ENCODE measurements around the gene HINT1. TPM values are rescaled to one million over a fixed set of nuclear protein-coding genes. Genes with fewer than 3 reads are reported as not detected.

HINT1 gene
- total and polyA plus RNA-seq, 2 donors from 2014 or later: 220 to 583 TPM

DNA sequence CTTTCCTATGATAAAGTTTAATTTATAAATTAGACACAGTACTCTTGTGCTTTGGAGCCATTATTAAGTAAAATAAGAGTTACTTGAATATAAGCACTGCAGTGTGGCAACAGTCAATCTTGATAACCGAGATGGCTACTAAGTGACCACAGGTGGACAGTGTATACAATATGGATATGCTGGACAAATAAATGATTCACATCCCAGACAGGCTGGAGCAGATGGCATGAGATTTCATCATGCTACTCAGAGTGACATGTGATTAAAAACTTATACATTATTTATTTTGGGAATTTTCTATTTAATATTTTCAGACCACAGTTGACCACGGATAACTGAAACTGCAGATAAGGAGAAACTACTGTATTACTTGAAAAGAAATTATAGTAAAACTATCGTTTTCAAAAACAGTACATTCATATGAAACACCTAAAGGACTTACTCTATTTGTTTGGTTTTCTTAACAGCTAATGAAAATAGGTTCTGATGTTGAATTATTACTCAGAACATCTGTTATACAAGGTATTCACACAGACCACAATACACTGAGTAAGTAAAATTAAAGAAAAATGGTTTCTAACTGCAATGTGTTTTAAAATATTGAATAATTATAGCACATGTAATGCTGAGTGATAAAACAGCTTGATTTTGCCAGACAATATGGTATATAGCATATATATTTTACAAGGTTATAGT lies 21.7 kb upstream of the HINT1 start:
- no peak for FAIRE-seq
- no peaks in the 10 kb centered on the region for H3K27me3 ChIP-seq (ENCODE audit: control insufficient read depth, insufficient read depth, low read length)
- no peaks in the 10 kb centered on the region for H3K9me3 ChIP-seq (ENCODE audit: control insufficient read depth in 2 of 3, insufficient read depth in 1 of 3, low read length in 3 of 3)
- no peak for DNase-seq
- TF ChIP-seq, protein P1, sequence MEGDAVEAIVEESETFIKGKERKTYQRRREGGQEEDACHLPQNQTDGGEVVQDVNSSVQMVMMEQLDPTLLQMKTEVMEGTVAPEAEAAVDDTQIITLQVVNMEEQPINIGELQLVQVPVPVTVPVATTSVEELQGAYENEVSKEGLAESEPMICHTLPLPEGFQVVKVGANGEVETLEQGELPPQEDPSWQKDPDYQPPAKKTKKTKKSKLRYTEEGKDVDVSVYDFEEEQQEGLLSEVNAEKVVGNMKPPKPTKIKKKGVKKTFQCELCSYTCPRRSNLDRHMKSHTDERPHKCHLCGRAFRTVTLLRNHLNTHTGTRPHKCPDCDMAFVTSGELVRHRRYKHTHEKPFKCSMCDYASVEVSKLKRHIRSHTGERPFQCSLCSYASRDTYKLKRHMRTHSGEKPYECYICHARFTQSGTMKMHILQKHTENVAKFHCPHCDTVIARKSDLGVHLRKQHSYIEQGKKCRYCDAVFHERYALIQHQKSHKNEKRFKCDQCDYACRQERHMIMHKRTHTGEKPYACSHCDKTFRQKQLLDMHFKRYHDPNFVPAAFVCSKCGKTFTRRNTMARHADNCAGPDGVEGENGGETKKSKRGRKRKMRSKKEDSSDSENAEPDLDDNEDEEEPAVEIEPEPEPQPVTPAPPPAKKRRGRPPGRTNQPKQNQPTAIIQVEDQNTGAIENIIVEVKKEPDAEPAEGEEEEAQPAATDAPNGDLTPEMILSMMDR (IDR thresholded peaks at IDR 0.05; ENCODE audit: borderline replicate concordance, extremely low read depth, insufficient read depth): no peak
- no peak overlapping the region for H3K4me3 ChIP-seq (ENCODE audit: low read length in 3 of 3)
- intact Hi-C loops (cut with DNase I): no loop called here
- H3K36me3 ChIP-seq (ENCODE audit: control insufficient read depth in 2 of 3, insufficient read depth in 3 of 3, low read length in 3 of 3): no peaks in the 10 kb centered on the region
- H3K4me1 ChIP-seq (ENCODE audit: control insufficient read depth in 2 of 3, insufficient read depth in 2 of 3, low read depth in 1 of 3, low read length in 3 of 3): no peaks in the 10 kb centered on the region
- H3K27ac ChIP-seq (ENCODE audit: low read depth in 2 of 2, low read length in 2 of 2): no peak overlapping the region
- H3K9ac ChIP-seq (ENCODE audit: low read length in 3 of 3): no peak overlapping the region

GRCh38 chr5:131185523-131186104 lies 20.6 kb upstream of the HINT1 start:
- DNase-seq (no peak), FAIRE-seq (no peak)
- no peaks in the 10 kb centered on the region for H3K36me3 ChIP-seq (ENCODE audit: control insufficient read depth in 2 of 3, insufficient read depth in 3 of 3, low read length in 3 of 3)

GRCh38 chr5:131182839-131183238 lies 17.8 kb upstream of the HINT1 start:
- TF ChIP-seq, protein P1 (IDR thresholded peaks at IDR 0.05; ENCODE audit: borderline replicate concordance, extremely low read depth, insufficient read depth): no peak
- no peak for FAIRE-seq

More at GRCh38 chr5:131185523-131186104, 20.6 kb upstream of the HINT1 start:
- no peaks in the 10 kb centered on the region for H3K9me3 ChIP-seq (ENCODE audit: control insufficient read depth in 2 of 3, insufficient read depth in 1 of 3, low read length in 3 of 3)
- H3K4me3 ChIP-seq (ENCODE audit: low read length in 3 of 3): no peak overlapping the region
- no peaks in the 10 kb centered on the region for H3K4me1 ChIP-seq (ENCODE audit: control insufficient read depth in 2 of 3, insufficient read depth in 2 of 3, low read depth in 1 of 3, low read length in 3 of 3)
- H3K9ac ChIP-seq (ENCODE audit: low read length in 3 of 3): no peak overlapping the region
- TF ChIP-seq, protein P1 (IDR thresholded peaks at IDR 0.05; ENCODE audit: borderline replicate concordance, extremely low read depth, insufficient read depth): no peak
- intact Hi-C loops (cut with DNase I): no loop called here
- no peak overlapping the region for H3K27ac ChIP-seq (ENCODE audit: low read depth in 2 of 2, low read length in 2 of 2)
- H3K27me3 ChIP-seq (ENCODE audit: control insufficient read depth, insufficient read depth, low read length): no peaks in the 10 kb centered on the region

More at GRCh38 chr5:131182839-131183238, 17.8 kb upstream of the HINT1 start:
- no peaks in the 10 kb centered on the region for H3K9me3 ChIP-seq (ENCODE audit: control insufficient read depth in 2 of 3, insufficient read depth in 1 of 3, low read length in 3 of 3)
- no peak overlapping the region for H3K4me3 ChIP-seq (ENCODE audit: low read length in 3 of 3)
- H3K27ac ChIP-seq (ENCODE audit: low read depth in 2 of 2, low read length in 2 of 2): no peak overlapping the region
- H3K9ac ChIP-seq (ENCODE audit: low read length in 3 of 3): no peak overlapping the region
- intact Hi-C loops (cut with DNase I): no loop called here
- no peaks in the 10 kb centered on the region for H3K36me3 ChIP-seq (ENCODE audit: control insufficient read depth in 2 of 3, insufficient read depth in 3 of 3, low read length in 3 of 3)
- H3K27me3 ChIP-seq (ENCODE audit: control insufficient read depth, insufficient read depth, low read length): no peaks in the 10 kb centered on the region
- no peak for DNase-seq
- H3K4me1 ChIP-seq (ENCODE audit: control insufficient read depth in 2 of 3, insufficient read depth in 2 of 3, low read depth in 1 of 3, low read length in 3 of 3): no peaks in the 10 kb centered on the region
